Heart left ventricle (tissue), 16 donors: ENCODE measurements around the gene CTNND2. TPM values are rescaled to one million over a fixed set of nuclear protein-coding genes. Genes with fewer than 3 reads are reported as not detected.

ENCODE experiments used
- ATAC-seq, 4 donors: fragments of 200-7000 bp; cut with Tn5 transposase; one replicate each; pipeline ENCODE4 v1.9.1; 2020 to 2022; ENCODE audit warnings: moderate library complexity in 4 of 4, mild to moderate bottlenecking in 3 of 4, moderate number of reproducible peaks in 1 of 4
- DNase-seq, 5 donors: peaks; one replicate each; pipeline ENCODE4 v3.0.0-alpha.2; 2020
- H3K27ac ChIP-seq, 12 donors: fragments of 200-600 bp; sonication (generic) in 4 of 12; one replicate each; pipeline versions ENCODE4 v1.5.0 to v1.8.0; 2016 to 2022; ENCODE audit warnings: mild to moderate bottlenecking in 2 of 12
- H3K27me3 ChIP-seq, 9 donors: fragments of 200-600 bp; sonication (generic) in 2 of 9; one replicate each; pipeline versions ENCODE4 v1.5.1 to v1.8.0; 2016 to 2022; ENCODE audit warnings: mild to moderate bottlenecking in 3 of 9
- H3K36me3 ChIP-seq, 9 donors: fragments of 200-600 bp; sonication (generic) in 2 of 9; one replicate each; pipeline versions ENCODE4 v1.5.0 to v1.8.0; 2018 to 2022; ENCODE audit warnings: mild to moderate bottlenecking in 2 of 9
- H3K4me1 ChIP-seq, 12 donors: fragments of 200-600 bp; sonication (generic) in 4 of 12; one replicate each; pipeline versions ENCODE4 v1.5.0 to v1.8.0; 2016 to 2022; ENCODE audit warnings: mild to moderate bottlenecking in 3 of 12
- H3K4me3 ChIP-seq, 12 donors: fragments of 200-600 bp; sonication (generic) in 4 of 12; one replicate each; pipeline versions ENCODE4 v1.5.0 to v1.8.0; 2017 to 2022; ENCODE audit warnings: mild to moderate bottlenecking in 9 of 12, moderate library complexity in 4 of 12
- H3K9me3 ChIP-seq, 12 donors: fragments of 200-600 bp; sonication (generic) in 4 of 12; one replicate each; pipeline versions ENCODE4 v1.5.0 to v1.8.0; 2016 to 2022; ENCODE audit warnings: mild to moderate bottlenecking in 1 of 12
- POLR2A ChIP-seq, 2 donors: fragments of 450-650 bp; IDR thresholded peaks; one replicate each; pipeline ENCODE4 v1.6.1; 2017; ENCODE audit warnings: antibody characterized with exemption in 2 of 2, mild to moderate bottlenecking in 2 of 2, moderate library complexity in 2 of 2
- WGBS, 4 donors: extraction: QIAGEN DNeasy Blood & Tissue Kit in 2 of 4; methylation state at CpG; one replicate each; pipeline versions ENCODE4 v1.1.5 to v1.1.7; 2013 to 2018; 5-methylcytosine and 5-hydroxymethylcytosine counted together
- intact Hi-C, 10 donors: fragments of 100-400 bp; cut with DNase I; formaldehyde crosslinking; loops; one replicate each; pipeline versions ENCODE4 v1.11.1 to v1.14.2; 2022
- polyA plus RNA-seq, 2 donors: library from polyadenylated mRNA; stranded (reverse); fragments of 200-250 nt; gene quantifications; one replicate each; pipeline ENCODE4 v1.2.3, GENCODE V29; 2013
- total RNA-seq, 9 donors: library from RNA; depleted of rRNA in 2 of 9; stranded (reverse); fragments of >200 nt in 2 of 9; fragmentation: NEBNext Ultra II Directional in 3 of 9; extraction: Animal tissue kit (Norgen Biotek cat#: 25700) in 3 of 9; gene quantifications; one replicate each; pipeline versions ENCODE4 v1.1.0 to v1.2.4, GENCODE V29; 2016 to 2023
- TF ChIP-seq, protein P1 (sequence below), 12 donors: fragments of 200-600 bp; sonication (generic) in 4 of 12; IDR thresholded peaks; one replicate each; pipeline versions ENCODE4 v1.5.0 to v1.8.0; 2018 to 2022; ENCODE audit warnings: antibody characterized with exemption in 12 of 12, mild to moderate bottlenecking in 5 of 12
- donor health status: ischemic (EF 13 %, LVEDD 7.1; RV severe dilation, severe dysfunction).
- donor health status: healthy with polysubstance abuse.
- donor health status: DM: no; HTN: yes; CAD: no.
- donor health status: DM: no; HTN: no; CAD: no.
- donor health status: ischemic (EF 25% LVEDD 6.9; RV normal size, moderate dysfunction).
- donor health status: ischemic (EF 25% LVEDD 5.7; RV mildly dilated, moderate dysfunction).
- donor health status: healthy.
- donor health status: DM: yes; HTN: yes; CAD: no.
- donor health status: ischemic (EF 35%, LVEDD 5.7; RV mildly dilated, moderate dysfunction).
- donor health status: nonischemic (EF 11% LVEDD 7.7; RV severe dilation, severe dysfunction).
- donor health status: DM: yes; HTN: yes; CAD: no.
- donor health status: PGD.
- donor health status: ischemic (EF 29% LVEDD 5.4; RV normal size, mild dysfunction).
- donor health status: nonischemic (EF 23%, LVEDD 6.1; RV moderate dilation, normal function).

Gene CTNND2
- total and polyA plus RNA-seq, 11 donors, result 4.0 to 36.8 (median 20.2) TPM

DNA sequence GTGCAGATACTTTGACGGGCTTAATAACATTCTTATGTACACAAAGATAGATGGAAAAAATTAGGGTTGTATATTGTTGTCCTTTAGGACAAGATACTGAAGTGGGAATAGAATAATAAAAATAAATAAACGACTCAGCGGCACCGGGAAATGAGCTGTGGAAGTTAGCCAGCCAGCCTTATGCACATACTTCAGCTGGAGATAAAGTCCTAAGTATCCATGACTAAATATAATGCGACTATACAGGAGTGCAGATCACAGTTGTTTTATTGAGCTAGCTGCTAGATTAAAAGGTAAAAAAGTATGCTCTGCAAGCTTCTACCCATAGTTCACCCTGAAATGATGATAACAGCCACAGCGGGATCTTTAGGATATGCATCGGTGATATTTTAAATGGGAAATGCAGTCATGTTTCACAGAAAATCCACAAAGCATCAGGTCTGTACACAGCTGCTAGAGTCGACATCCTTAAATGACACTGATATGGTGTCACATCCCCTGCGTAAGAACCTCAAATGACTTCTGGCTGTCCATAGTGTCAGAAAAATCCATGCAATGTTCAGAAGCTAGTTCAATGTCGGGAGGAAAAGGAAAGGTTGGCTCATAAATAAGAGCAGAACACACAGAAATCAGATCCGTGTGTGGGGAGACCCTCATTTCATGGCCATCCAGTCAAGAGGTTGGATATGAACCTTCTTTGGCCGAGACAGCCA, 750.4 kb downstream of the CTNND2 start:
- intact Hi-C loops, result no loop called here
- no peaks in the 10 kb centered on the region for H3K27me3 ChIP-seq
- DNase-seq (peak in 2 of 5 donors; percentile 29 to 31), ATAC-seq (peak in 3 of 4 donors; percentile 68 to 83 (median 75))
- peaks cover 0 to 5% (median 0%) of the 10 kb centered on the region in 12 donors for H3K4me1 ChIP-seq
- 25 to 44% (median 36%) methylated on average over 12 of the region's 12 CpGs for WGBS, 4 donors
- H3K4me3 ChIP-seq, result no peak overlapping the region
- H3K9me3 ChIP-seq, result no peaks in the 10 kb centered on the region
- H3K27ac ChIP-seq, result peak overlapping the region in 3 of 12 donors; percentile 31 to 70 (median 64)
- TF ChIP-seq POLR2A (IDR thresholded peaks at IDR 0.05), result no peak
- TF ChIP-seq, protein P1, sequence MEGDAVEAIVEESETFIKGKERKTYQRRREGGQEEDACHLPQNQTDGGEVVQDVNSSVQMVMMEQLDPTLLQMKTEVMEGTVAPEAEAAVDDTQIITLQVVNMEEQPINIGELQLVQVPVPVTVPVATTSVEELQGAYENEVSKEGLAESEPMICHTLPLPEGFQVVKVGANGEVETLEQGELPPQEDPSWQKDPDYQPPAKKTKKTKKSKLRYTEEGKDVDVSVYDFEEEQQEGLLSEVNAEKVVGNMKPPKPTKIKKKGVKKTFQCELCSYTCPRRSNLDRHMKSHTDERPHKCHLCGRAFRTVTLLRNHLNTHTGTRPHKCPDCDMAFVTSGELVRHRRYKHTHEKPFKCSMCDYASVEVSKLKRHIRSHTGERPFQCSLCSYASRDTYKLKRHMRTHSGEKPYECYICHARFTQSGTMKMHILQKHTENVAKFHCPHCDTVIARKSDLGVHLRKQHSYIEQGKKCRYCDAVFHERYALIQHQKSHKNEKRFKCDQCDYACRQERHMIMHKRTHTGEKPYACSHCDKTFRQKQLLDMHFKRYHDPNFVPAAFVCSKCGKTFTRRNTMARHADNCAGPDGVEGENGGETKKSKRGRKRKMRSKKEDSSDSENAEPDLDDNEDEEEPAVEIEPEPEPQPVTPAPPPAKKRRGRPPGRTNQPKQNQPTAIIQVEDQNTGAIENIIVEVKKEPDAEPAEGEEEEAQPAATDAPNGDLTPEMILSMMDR (IDR thresholded peaks at IDR 0.05), result no peak
- H3K36me3 ChIP-seq, result no peaks in the 10 kb centered on the region

DNA sequence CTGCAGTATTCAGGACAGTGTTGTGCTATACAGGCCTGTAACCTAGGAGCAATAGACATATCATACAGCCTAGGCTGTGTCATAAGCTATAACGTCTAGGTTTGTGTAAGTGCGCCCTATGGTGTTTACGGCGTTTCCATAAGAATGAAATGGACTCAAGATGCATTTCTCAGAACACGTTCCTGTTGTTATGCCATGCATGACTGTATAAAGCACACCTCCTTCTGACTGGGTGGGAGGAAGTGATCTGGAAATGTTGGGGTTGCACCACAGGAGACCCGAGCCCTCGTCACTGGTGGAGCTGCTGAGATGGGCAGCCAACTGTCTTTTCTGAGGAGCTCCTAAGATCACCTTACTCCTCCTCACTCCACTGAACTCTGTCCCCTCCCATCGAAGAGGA, 751.9 kb downstream of the CTNND2 start:
- H3K27me3 ChIP-seq, result no peaks in the 10 kb centered on the region
- no peaks in the 10 kb centered on the region for H3K9me3 ChIP-seq
- no peak overlapping the region for H3K27ac ChIP-seq
- no peaks in the 10 kb centered on the region for H3K36me3 ChIP-seq
- ATAC-seq (peak in 1 of 4 donors; percentile 14), DNase-seq (no peak)
- no peak for TF ChIP-seq POLR2A (IDR thresholded peaks at IDR 0.05)
- TF ChIP-seq, protein P1 (IDR thresholded peaks at IDR 0.05), result no peak
- no peak overlapping the region for H3K4me3 ChIP-seq
- 79 to 88% (median 87%) methylated on average over 8 of the region's 8 CpGs for WGBS, 4 donors
- intact Hi-C loops, result no loop called here
- peaks cover 0 to 5% (median 0%) of the 10 kb centered on the region in 12 donors for H3K4me1 ChIP-seq

DNA sequence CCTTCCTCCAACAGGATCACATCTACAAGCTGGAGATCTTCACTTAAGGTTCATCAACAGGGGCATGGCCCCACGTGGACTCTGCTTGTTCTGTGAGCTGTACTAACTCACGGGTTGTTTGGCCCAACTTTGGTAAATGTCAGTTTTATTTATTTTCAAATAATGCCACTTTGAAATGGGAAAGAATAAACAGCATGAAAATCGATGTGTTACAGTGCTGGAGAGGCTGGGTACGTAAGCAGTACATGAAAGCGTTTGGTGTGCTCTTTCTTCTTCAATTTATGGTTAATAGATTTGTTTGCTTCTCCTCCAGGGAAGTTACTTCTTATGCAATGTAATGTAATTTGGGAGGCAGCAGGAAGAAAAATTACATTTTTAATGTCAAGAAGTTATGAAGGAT, 753.3 kb downstream of the CTNND2 start:
- 79 to 86% (median 84%) methylated on average over 5 of the region's 5 CpGs for WGBS, 4 donors
- H3K27ac ChIP-seq, result no peak overlapping the region
- no peak for DNase-seq
- H3K9me3 ChIP-seq, result no peaks in the 10 kb centered on the region
- intact Hi-C loops, result no loop called here
- H3K36me3 ChIP-seq, result no peaks in the 10 kb centered on the region
- peaks cover 0 to 5% (median 0%) of the 10 kb centered on the region in 12 donors for H3K4me1 ChIP-seq
- no peak for TF ChIP-seq POLR2A (IDR thresholded peaks at IDR 0.05)
- TF ChIP-seq, protein P1 (IDR thresholded peaks at IDR 0.05), result no peak
- no peak for ATAC-seq
- no peak overlapping the region for H3K4me3 ChIP-seq
- H3K27me3 ChIP-seq, result no peaks in the 10 kb centered on the region

DNA sequence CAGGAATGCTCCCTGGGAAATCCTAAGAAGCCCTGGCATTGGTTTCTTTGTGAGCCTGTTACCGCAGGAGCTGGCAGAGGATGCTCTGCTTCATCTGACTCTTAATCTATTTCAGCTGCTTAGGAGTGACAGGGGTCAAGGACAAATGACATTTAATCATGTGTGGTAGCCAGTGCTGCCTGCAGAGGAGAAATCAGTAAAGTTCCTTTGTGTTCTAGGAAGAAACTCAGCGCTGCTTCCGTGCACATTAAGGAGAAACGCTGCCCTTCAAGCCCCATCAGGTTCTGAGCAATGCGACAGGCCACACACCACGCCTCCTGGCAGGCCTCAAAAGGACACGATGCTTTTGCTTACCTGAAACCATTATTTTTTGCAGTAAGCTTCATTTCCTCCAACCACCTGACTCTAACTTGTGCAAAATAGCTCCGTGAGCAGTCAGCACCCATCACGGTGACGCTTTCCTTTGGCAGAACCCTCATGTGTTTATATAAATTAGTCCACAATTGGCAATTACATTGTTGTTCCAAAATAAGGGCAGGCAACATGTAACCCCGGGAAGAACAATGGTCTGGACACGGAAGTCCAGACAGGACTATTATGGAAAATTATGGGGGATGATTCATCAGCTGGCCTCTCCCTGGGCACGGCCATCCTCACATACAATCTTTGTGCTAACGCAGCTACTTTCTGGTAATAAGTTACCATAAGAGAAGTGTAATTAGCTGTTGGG, 755.3 kb downstream of the CTNND2 start:
- no peaks in the 10 kb centered on the region for H3K36me3 ChIP-seq
- no peak overlapping the region for H3K27ac ChIP-seq
- 72 to 78% (median 77%) methylated on average over 14 of the region's 14 CpGs for WGBS, 4 donors
- intact Hi-C loops, result no loop called here
- TF ChIP-seq, protein P1 (IDR thresholded peaks at IDR 0.05), result no peak
- TF ChIP-seq POLR2A (IDR thresholded peaks at IDR 0.05), result no peak
- DNase-seq (no peak), ATAC-seq (no peak)
- H3K4me1 ChIP-seq, result peaks cover 0 to 4% (median 0%) of the 10 kb centered on the region in 12 donors
- H3K4me3 ChIP-seq, result no peak overlapping the region
- H3K27me3 ChIP-seq, result no peaks in the 10 kb centered on the region
- no peaks in the 10 kb centered on the region for H3K9me3 ChIP-seq
